B cell (primary cell): Measurements from ENCODE around the gene MAN2A1. TPM values are rescaled to one million over a fixed set of nuclear protein-coding genes. Genes with fewer than 3 reads are reported as not detected.

Source experiments
- ATAC-seq: fragments of 200-7000 bp; cut with Tn5 transposase; one replicate; pipeline ENCODE4 v1.10.0; 2021; ENCODE audit warnings: low read depth, mild to moderate bottlenecking, moderate number of reproducible peaks, moderate library complexity
- CTCF ChIA-PET: fragments of 350-600 bp; sonication (Branson Sonifier 250); formaldehyde crosslinking; loops from one replicate; lab custom pipeline; 2021; ENCODE audit warnings: antibody characterized with exemption, inconsistent platforms; lab: Charles Lee
- POLR2A ChIA-PET: fragments of 350-600 bp; sonication (Branson Sonifier 250); formaldehyde crosslinking; loops from one replicate; lab custom pipeline; 2021; ENCODE audit warnings: antibody characterized with exemption; lab: Charles Lee
- DNase-seq: peaks from one replicate; pipeline ENCODE4 v3.0.0; 2013
- H2AFZ ChIP-seq: 2 replicates; pipeline ENCODE4 v1.6.1; 2012; ENCODE audit warnings: mild to moderate bottlenecking, low read depth, low read length; ENCODE audit not compliant: insufficient read depth, poor library complexity, severe bottlenecking
- H3K27ac ChIP-seq, 2 donors: 1 replicate in 1 of 2; 2 replicates in 1 of 2; pipeline ENCODE4 v1.5.1; 2012 to 2013; ENCODE audit warnings: low read length in 2 of 2, mild to moderate bottlenecking in 2 of 2, moderate library complexity in 1 of 2
- H3K27me3 ChIP-seq, 4 experiments: fragments of 200-600 bp in 1 of 4; sonication (generic) in 1 of 4; replicated peaks in 1 of 4; 1 replicate in 2 of 4; 2 replicates in 2 of 4; pipeline versions ENCODE4 v1.6.1 to v1.7.0; 2013 to 2016; ENCODE audit warnings: low read length in 3 of 4, mild to moderate bottlenecking in 2 of 4, mixed read lengths in 1 of 4, moderate library complexity in 1 of 4; ENCODE audit not compliant: insufficient read depth in 4 of 4, control insufficient read depth in 3 of 4; ENCODE audit errors: control extremely low read depth in 1 of 4
- H3K36me3 ChIP-seq, 2 experiments: replicated peaks in 1 of 2; 1 replicate in 1 of 2; 2 replicates in 1 of 2; pipeline versions ENCODE4 v1.6.1 to v1.7.1; 2013; ENCODE audit warnings: low read length in 1 of 2; ENCODE audit not compliant: insufficient read depth in 2 of 2, control insufficient read depth in 1 of 2; ENCODE audit errors: control extremely low read depth in 1 of 2, extremely low read depth in 1 of 2
- H3K4me1 ChIP-seq, 2 donors: fragments of 200-600 bp in 1 of 2; sonication (generic) in 1 of 2; 1 replicate in 1 of 2; 2 replicates in 1 of 2; pipeline versions ENCODE4 v1.5.1 to v1.6.1; 2013 to 2017; ENCODE audit warnings: low read length in 2 of 2; ENCODE audit not compliant: control insufficient read depth in 2 of 2, insufficient read depth in 2 of 2
- H3K4me2 ChIP-seq: replicated peaks from 2 replicates; pipeline ENCODE3; 2012; ENCODE audit warnings: mild to moderate bottlenecking, low read depth, low read length; ENCODE audit not compliant: poor library complexity, severe bottlenecking
- H3K4me3 ChIP-seq, 5 experiments: fragments of 200-600 bp in 1 of 5; sonication (generic) in 1 of 5; 1 replicate in 3 of 5; 2 replicates in 2 of 5; pipeline versions ENCODE4 v1.5.1 to v1.7.0; 2011 to 2016; ENCODE audit warnings: low read length in 4 of 5, mild to moderate bottlenecking in 4 of 5, low read depth in 2 of 5, control low read depth in 1 of 5, moderate library complexity in 1 of 5; ENCODE audit not compliant: insufficient read depth in 1 of 5; ENCODE audit errors: control extremely low read depth in 1 of 5, extremely low read depth in 1 of 5
- H3K79me2 ChIP-seq: fragments of 200-600 bp; sonication (generic); one replicate; pipeline ENCODE4 v1.6.0; 2016; ENCODE audit warnings: low read length; ENCODE audit not compliant: control insufficient read depth, insufficient read depth
- H3K9ac ChIP-seq: fragments of 200-600 bp; sonication (generic); 2 replicates; pipeline ENCODE4 v1.6.1; 2017; ENCODE audit warnings: mild to moderate bottlenecking, low read length, moderate library complexity
- H3K9me3 ChIP-seq, 3 donors: one replicate each; pipeline versions ENCODE4 v1.6.1 to v1.7.1; 2013; ENCODE audit warnings: low read length in 2 of 3; ENCODE audit not compliant: control insufficient read depth in 2 of 3, insufficient read depth in 1 of 3; ENCODE audit errors: control extremely low read depth in 1 of 3
- H4K20me1 ChIP-seq: 2 replicates; pipeline ENCODE4 v1.6.0; 2012; ENCODE audit warnings: mild to moderate bottlenecking, low read length; ENCODE audit not compliant: insufficient read depth, control insufficient read depth, poor library complexity, severe bottlenecking
- H3K27ac Mint-ChIP-seq: one replicate; pipeline ENCODE4 v1.8.0; 2021; ENCODE audit warnings: mixed read lengths
- H3K27me3 Mint-ChIP-seq: one replicate; pipeline ENCODE4 v1.8.0; 2021; ENCODE audit warnings: mixed read lengths
- H3K4me1 Mint-ChIP-seq: one replicate; pipeline ENCODE4 v1.8.0; 2021; ENCODE audit warnings: mixed read lengths
- H3K4me3 Mint-ChIP-seq: one replicate; pipeline ENCODE4 v1.8.0; 2021; ENCODE audit warnings: mixed read lengths
- H3K9me3 Mint-ChIP-seq: one replicate; pipeline ENCODE4 v1.8.0; 2022; ENCODE audit warnings: mixed read lengths; ENCODE audit not compliant: insufficient read depth
- EZH2 ChIP-seq: IDR thresholded peaks from 2 replicates; pipeline ENCODE4 v1.6.1; 2012; ENCODE audit warnings: borderline replicate concordance, low read depth, mild to moderate bottlenecking, moderate library complexity, low read length; ENCODE audit not compliant: insufficient read depth, poor library complexity, severe bottlenecking
- WGBS: methylation state at CpG from one replicate; pipeline ENCODE4 v1.1.5; 2013; ENCODE audit warnings: missing lambda C conversion rate; ENCODE audit not compliant: insufficient coverage; 5-methylcytosine and 5-hydroxymethylcytosine counted together
- intact Hi-C: fragments of 100-400 bp; cut with micrococcal nuclease; formaldehyde crosslinking; loops from one replicate; pipeline ENCODE4 v1.10.0; 2022
- polyA plus RNA-seq: library from polyadenylated mRNA; depleted of rRNA; stranded (reverse); fragments of >200 nt; gene quantifications from 2 replicates; pipeline ENCODE4 v1.2.3, GENCODE V29; 2012
- total RNA-seq, 2 donors: library from RNA; stranded (reverse); fragments of 120-200 nt in 1 of 2; gene quantifications; 1 replicate in 1 of 2; 2 replicates in 1 of 2; pipeline versions ENCODE4 v1.2.3 to v1.2.4, GENCODE V29; 2013 to 2022
- TF ChIP-seq, protein P1 (sequence below): fragments of 200-600 bp; IDR thresholded peaks from one replicate; pipeline ENCODE4 v1.8.0; 2022; ENCODE audit warnings: antibody characterized with exemption, mild to moderate bottlenecking

Gene MAN2A1
- total and polyA plus RNA-seq, 2 donors (not counting 1 experiment from before 2014, with no cell fraction given): 12.7 to 55.0 TPM

DNA sequence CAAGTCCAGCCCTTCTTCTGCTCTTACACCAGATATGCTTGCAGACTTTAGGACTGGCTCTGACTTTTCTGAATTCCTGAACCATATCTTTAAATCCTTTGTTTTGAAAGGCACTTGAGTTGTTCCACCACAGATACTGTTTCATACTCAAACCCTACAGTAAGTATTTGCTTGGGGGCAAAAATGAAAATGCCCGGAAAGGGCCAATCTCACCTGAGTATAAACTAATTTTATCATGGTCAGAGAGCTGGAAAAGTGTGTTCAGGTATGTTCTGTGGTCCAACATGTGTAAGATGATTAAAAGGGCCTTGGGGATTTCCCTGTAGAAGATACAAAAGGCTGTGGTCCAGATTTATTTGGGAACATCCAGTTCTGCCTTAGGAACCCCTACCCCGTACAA is 225.2 kb downstream of the MAN2A1 start:
- no peak for ATAC-seq
- no peaks in the 10 kb centered on the region for H3K36me3 ChIP-seq
- no peaks in the 10 kb centered on the region for H3K4me1 ChIP-seq
- H3K79me2 ChIP-seq: no peaks in the 10 kb centered on the region
- no peak overlapping the region for H3K27ac Mint-ChIP-seq
- H3K9ac ChIP-seq: no peak overlapping the region
- no peak overlapping the region for H3K27ac ChIP-seq
- no peak overlapping the region for H3K4me2 ChIP-seq
- TF ChIP-seq, protein P1, sequence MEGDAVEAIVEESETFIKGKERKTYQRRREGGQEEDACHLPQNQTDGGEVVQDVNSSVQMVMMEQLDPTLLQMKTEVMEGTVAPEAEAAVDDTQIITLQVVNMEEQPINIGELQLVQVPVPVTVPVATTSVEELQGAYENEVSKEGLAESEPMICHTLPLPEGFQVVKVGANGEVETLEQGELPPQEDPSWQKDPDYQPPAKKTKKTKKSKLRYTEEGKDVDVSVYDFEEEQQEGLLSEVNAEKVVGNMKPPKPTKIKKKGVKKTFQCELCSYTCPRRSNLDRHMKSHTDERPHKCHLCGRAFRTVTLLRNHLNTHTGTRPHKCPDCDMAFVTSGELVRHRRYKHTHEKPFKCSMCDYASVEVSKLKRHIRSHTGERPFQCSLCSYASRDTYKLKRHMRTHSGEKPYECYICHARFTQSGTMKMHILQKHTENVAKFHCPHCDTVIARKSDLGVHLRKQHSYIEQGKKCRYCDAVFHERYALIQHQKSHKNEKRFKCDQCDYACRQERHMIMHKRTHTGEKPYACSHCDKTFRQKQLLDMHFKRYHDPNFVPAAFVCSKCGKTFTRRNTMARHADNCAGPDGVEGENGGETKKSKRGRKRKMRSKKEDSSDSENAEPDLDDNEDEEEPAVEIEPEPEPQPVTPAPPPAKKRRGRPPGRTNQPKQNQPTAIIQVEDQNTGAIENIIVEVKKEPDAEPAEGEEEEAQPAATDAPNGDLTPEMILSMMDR: no peak
- no peak for TF ChIP-seq EZH2
- H4K20me1 ChIP-seq: no peaks in the 10 kb centered on the region
- no peak for DNase-seq
- H3K27me3 Mint-ChIP-seq: no peaks in the 10 kb centered on the region
- H3K4me3 Mint-ChIP-seq: no peak overlapping the region
- intact Hi-C loops: no loop called here
- H3K4me1 Mint-ChIP-seq: no peaks in the 10 kb centered on the region
- H3K4me3 ChIP-seq: no peak overlapping the region
- no CpG with 5 or more reads among the region's 2 CpGs for WGBS
- H3K9me3 ChIP-seq: peaks cover 0 to 3% (median 0%) of the 10 kb centered on the region in 3 donors
- no peaks in the 10 kb centered on the region for H3K27me3 ChIP-seq
- no peak overlapping the region for H2AFZ ChIP-seq
- ChIA-PET POLR2A (no interaction called here), CTCF (no interaction called here)
- no peaks in the 10 kb centered on the region for H3K9me3 Mint-ChIP-seq

DNA sequence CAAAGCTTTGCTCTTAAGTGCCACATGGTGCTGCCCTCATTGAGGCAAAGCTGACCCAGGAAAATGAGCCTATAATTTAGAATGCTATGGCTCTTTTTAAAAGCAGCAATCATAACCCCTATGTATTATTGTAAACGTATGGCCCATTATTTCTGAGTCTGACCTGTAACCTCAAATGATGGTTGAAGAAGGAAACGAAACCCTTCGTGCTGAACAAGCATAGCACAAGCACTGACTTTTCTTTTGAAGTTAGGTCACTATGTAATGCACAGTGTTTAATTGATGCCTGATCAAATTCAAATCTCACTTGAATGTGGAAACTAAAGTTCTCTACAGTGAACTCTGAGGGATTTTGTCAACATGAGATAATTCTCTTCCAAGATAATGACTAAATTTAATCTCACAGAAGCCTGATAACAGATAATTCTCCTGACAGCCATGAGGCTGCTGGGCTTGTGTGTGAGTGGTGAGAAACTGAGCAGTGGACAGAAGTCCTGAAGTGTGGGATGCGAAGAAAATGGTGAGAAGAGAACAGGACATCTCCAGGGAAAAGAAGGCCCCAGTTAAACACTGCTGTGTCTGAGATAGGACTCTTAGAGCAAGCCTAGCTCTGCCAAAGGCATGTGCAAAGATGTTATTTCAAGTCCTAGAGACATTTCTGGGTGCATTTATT is 226.9 kb downstream of the MAN2A1 start:
- H2AFZ ChIP-seq: no peak overlapping the region
- POLR2A ChIA-PET: no interaction called here
- no peak overlapping the region for H3K9ac ChIP-seq
- no peak overlapping the region for H3K4me2 ChIP-seq
- no peak overlapping the region for H3K4me3 ChIP-seq
- no peak overlapping the region for H3K27ac ChIP-seq
- H3K9me3 ChIP-seq: peaks cover 0 to 3% (median 0%) of the 10 kb centered on the region in 3 donors
- 97% methylated on average over 3 of the region's 4 CpGs for WGBS
- H3K4me1 ChIP-seq: no peaks in the 10 kb centered on the region
- H3K27me3 Mint-ChIP-seq: no peaks in the 10 kb centered on the region
- H3K79me2 ChIP-seq: no peaks in the 10 kb centered on the region
- H3K9me3 Mint-ChIP-seq: no peaks in the 10 kb centered on the region
- CTCF ChIA-PET: no interaction called here
- no peak overlapping the region for H3K27ac Mint-ChIP-seq
- ATAC-seq (no peak), DNase-seq (no peak)
- intact Hi-C loops: no loop called here
- H3K27me3 ChIP-seq: no peaks in the 10 kb centered on the region
- no peak overlapping the region for H3K4me3 Mint-ChIP-seq
- TF ChIP-seq, protein P1: no peak
- no peak for TF ChIP-seq EZH2
- H4K20me1 ChIP-seq: no peaks in the 10 kb centered on the region
- no peaks in the 10 kb centered on the region for H3K36me3 ChIP-seq
- no peaks in the 10 kb centered on the region for H3K4me1 Mint-ChIP-seq
